Endothelial cell of umbilical vein (primary cell): ENCODE measurements around the gene UBE3D. TPM values are rescaled to one million over a fixed set of nuclear protein-coding genes. Genes with fewer than 3 reads are reported as not detected.

Source experiments
- BruUV-seq: library from RNA; stranded (reverse); fragments of 400-500 nt; replicated peaks from 2 replicates; lab custom pipeline; 2021; lab: Mats Ljungman, UMichigan
- CTCF ChIA-PET: fragments of 300-600, 350-600 bp; sonication (Branson Sonifier 250); formaldehyde crosslinking; loops from one replicate; lab custom pipeline; 2021; ENCODE audit warnings: antibody characterized with exemption, inconsistent platforms; lab: Charles Lee
- POLR2A ChIA-PET: fragments of 300-600, 350-600 bp; sonication (Branson Sonifier 250); formaldehyde crosslinking; loops from one replicate; lab custom pipeline; 2021; ENCODE audit warnings: antibody characterized with exemption, inconsistent platforms; lab: Charles Lee
- DNase-seq: peaks from one replicate; pipeline ENCODE4 v3.0.0-alpha.2; 2011; ENCODE audit warnings: low read depth, low spot score
- FAIRE-seq: peaks from 2 replicates; lab custom pipeline; 2011; peaks lifted over from hg19 to GRCh38; lab: Jason Lieb, UNC
- H2AFZ ChIP-seq: 2 replicates; pipeline ENCODE4 v1.6.0; 2012; ENCODE audit warnings: low read depth, low read length, control low read depth, inconsistent platforms
- H3K27ac ChIP-seq: 2 replicates; pipeline ENCODE4 v1.5.1; 2011; ENCODE audit warnings: low read depth, mild to moderate bottlenecking, control low read depth, low read length, moderate library complexity; ENCODE audit not compliant: insufficient read depth
- H3K27me3 ChIP-seq, 2 experiments: 2 replicates each; pipeline versions ENCODE4 v1.6.0 to v1.6.1; 2011; ENCODE audit warnings: low read length in 2 of 2, mixed read lengths in 1 of 2; ENCODE audit not compliant: control insufficient read depth in 2 of 2, insufficient read depth in 2 of 2
- H3K36me3 ChIP-seq, 2 experiments: 2 replicates in 1 of 2; 3 replicates in 1 of 2; pipeline ENCODE4 v1.5.1; 2011; ENCODE audit warnings: low read length in 2 of 2, mild to moderate bottlenecking in 1 of 2, moderate library complexity in 1 of 2; ENCODE audit not compliant: control insufficient read depth in 2 of 2, insufficient read depth in 2 of 2; ENCODE audit errors: extremely low read depth in 1 of 2
- H3K4me1 ChIP-seq: 3 replicates; pipeline ENCODE4 v1.5.1; 2011; ENCODE audit warnings: mild to moderate bottlenecking, low read length; ENCODE audit not compliant: control insufficient read depth, insufficient read depth; ENCODE audit errors: extremely low read depth
- H3K4me2 ChIP-seq: 2 replicates; pipeline ENCODE4 v1.6.1; 2011; ENCODE audit warnings: low read length, control low read depth, mixed read lengths; ENCODE audit not compliant: insufficient read depth
- H3K4me3 ChIP-seq, 3 experiments: fragments of 200-600 bp in 1 of 3; sonication (generic), shearing (Covaris generic) in 1 of 3; replicated peaks in 1 of 3; 2 replicates each; pipeline ENCODE4 v1.5.1; 2011 to 2016; ENCODE audit warnings: control low read depth in 3 of 3, low read length in 3 of 3, mild to moderate bottlenecking in 2 of 3, inconsistent platforms in 1 of 3, low read depth in 1 of 3, moderate library complexity in 1 of 3; ENCODE audit not compliant: insufficient read depth in 1 of 3
- H3K79me2 ChIP-seq: 2 replicates; pipeline ENCODE4 v1.6.0; 2012; ENCODE audit warnings: low read length, inconsistent platforms; ENCODE audit not compliant: control insufficient read depth, insufficient read depth
- H3K9ac ChIP-seq: replicated peaks from 2 replicates; pipeline ENCODE3; 2011; ENCODE audit warnings: low read length, control low read depth; ENCODE audit not compliant: insufficient read depth; ENCODE audit errors: extremely low read depth
- H3K9me1 ChIP-seq: replicated peaks from 3 replicates; pipeline ENCODE4 v1.6.0; 2011; ENCODE audit warnings: mild to moderate bottlenecking, low read length; ENCODE audit not compliant: control insufficient read depth, insufficient read depth; ENCODE audit errors: extremely low read depth
- H3K9me3 ChIP-seq: replicated peaks from 2 replicates; pipeline ENCODE4 v1.5.1; 2012; ENCODE audit warnings: low read length, inconsistent platforms; ENCODE audit not compliant: control insufficient read depth, insufficient read depth
- H4K20me1 ChIP-seq: replicated peaks from 2 replicates; pipeline ENCODE3; 2011; ENCODE audit warnings: mild to moderate bottlenecking, low read length; ENCODE audit not compliant: control insufficient read depth, insufficient read depth; ENCODE audit errors: extremely low read depth
- EZH2 ChIP-seq: IDR thresholded peaks from 2 replicates; pipeline ENCODE4 v1.6.1; 2012; ENCODE audit warnings: borderline replicate concordance, low read depth, mild to moderate bottlenecking, moderate library complexity, low read length, inconsistent platforms; ENCODE audit not compliant: severe bottlenecking
- FOS ChIP-seq: IDR thresholded peaks from 2 replicates; pipeline ENCODE4 v1.6.1; 2011; ENCODE audit warnings: mild to moderate bottlenecking, low read length, moderate library complexity, borderline replicate concordance; ENCODE audit not compliant: insufficient read depth
- GATA2 ChIP-seq: IDR thresholded peaks from 2 replicates; pipeline ENCODE4 v1.7.0; 2011; ENCODE audit warnings: low read depth, mild to moderate bottlenecking, moderate library complexity, mixed read lengths, low read length; ENCODE audit not compliant: insufficient read length, insufficient read depth
- JUN ChIP-seq: IDR thresholded peaks from 2 replicates; pipeline ENCODE4 v1.6.1; 2011; ENCODE audit warnings: borderline replicate concordance, low read depth; ENCODE audit not compliant: insufficient read length, insufficient read depth
- MYC ChIP-seq: IDR thresholded peaks from one replicate; pipeline ENCODE4 v1.6.1; 2011; ENCODE audit warnings: mild to moderate bottlenecking, low read depth, low read length
- POLR2A ChIP-seq: IDR thresholded peaks from 2 replicates; pipeline ENCODE4 v1.6.1; 2012; ENCODE audit warnings: low read depth, mild to moderate bottlenecking, control low read depth, low read length
- POLR2AphosphoS5 ChIP-seq: IDR thresholded peaks from 2 replicates; pipeline ENCODE4 v1.6.1; 2012; ENCODE audit warnings: low read depth, mild to moderate bottlenecking, control low read depth, low read length, moderate library complexity; ENCODE audit not compliant: insufficient read depth
- dilution Hi-C: fragments of 300-500 bp; cut with MboI; formaldehyde crosslinking; loops from one replicate; pipeline ENCODE4 v1.15.0; 2019; ENCODE audit warnings: low sequenced_read_pairs; ENCODE audit not compliant: extremely low pct_ligation_motif_present
- intact Hi-C: fragments of 100-400 bp; cut with micrococcal nuclease; formaldehyde crosslinking; loops from one replicate; pipeline ENCODE4 v1.10.0; 2022
- polyA plus RNA-seq, 4 experiments: library from polyadenylated mRNA; depleted of rRNA in 3 of 4; stranded (reverse) in 3 of 4; unstranded in 1 of 4; fragments of >200 nt; gene quantifications; 2 replicates each; pipeline versions ENCODE4 v1.2.1 to v1.2.3, GENCODE V29; 2011 to 2012; ENCODE audit warnings: missing spikeins in 1 of 4
- total RNA-seq: library from RNA; stranded (reverse); gene quantifications from 2 replicates; pipeline ENCODE4 v1.2.3, GENCODE V29; 2021
- TF ChIP-seq, protein P1 (sequence below), 2 donors: IDR thresholded peaks; 1 replicate in 1 of 2; 2 replicates in 1 of 2; pipeline ENCODE4 v1.5.1; 2011; ENCODE audit warnings: low read length in 2 of 2, mild to moderate bottlenecking in 2 of 2, moderate library complexity in 2 of 2, control low read depth in 1 of 2, inconsistent platforms in 1 of 2, low read depth in 1 of 2; ENCODE audit not compliant: insufficient read depth in 1 of 2; ENCODE audit errors: extremely low read depth in 1 of 2
- TF ChIP-seq, protein P2 (sequence below): IDR thresholded peaks from 2 replicates; pipeline ENCODE4 v1.6.1; 2011; ENCODE audit not compliant: insufficient read depth, insufficient read length

Gene UBE3D
- total and polyA plus RNA-seq, 2 donors (not counting 3 experiments of a cell fraction or from before 2014, with no cell fraction given), result 1.9 to 6.2 TPM

DNA sequence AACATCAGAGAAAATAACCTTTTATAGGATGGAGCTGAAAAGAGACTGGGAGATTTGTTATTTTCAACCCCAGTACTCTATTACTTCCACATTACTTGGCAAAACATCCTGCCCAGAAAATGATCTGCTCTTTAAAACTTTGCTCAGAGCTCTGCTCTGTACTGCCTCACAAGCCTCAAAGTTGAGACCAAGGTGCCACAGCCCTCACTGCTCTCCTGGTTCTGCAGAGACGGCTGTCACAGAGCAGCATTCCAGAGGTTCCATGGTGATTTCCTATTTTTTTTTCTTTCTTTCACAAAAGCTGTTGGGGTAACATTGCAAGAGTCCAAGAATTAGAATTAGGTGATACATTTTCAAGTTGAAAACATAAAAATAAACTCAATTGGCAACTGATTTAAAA is 155.2 kb downstream of the UBE3D start:
- H3K9me3 ChIP-seq, result no peaks in the 10 kb centered on the region

DNA sequence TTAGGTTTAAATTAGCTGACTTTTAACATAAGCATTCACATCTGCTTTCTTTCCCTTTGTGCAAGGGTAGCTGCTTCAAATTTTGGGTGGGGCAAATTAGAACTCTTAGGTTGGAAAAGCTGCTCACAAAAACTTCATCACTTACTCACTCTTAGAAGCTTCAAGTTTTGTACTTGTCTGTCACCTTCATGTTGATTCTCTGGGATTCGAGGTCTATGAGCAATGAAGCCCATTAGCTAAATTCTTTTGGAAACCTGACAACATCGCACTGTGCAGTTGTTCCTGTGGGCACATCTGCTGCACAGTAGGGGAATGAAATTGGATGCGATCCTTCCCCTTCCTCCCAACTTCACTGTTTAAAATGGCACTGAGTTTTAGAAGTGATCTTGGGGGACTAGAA is 156.1 kb downstream of the UBE3D start:
- dilution Hi-C loops, result no loop called here
- no peaks in the 10 kb centered on the region for H3K79me2 ChIP-seq
- no peaks in the 10 kb centered on the region for H3K9me1 ChIP-seq
- no peaks in the 10 kb centered on the region for H4K20me1 ChIP-seq
- H3K9ac ChIP-seq, result no peak overlapping the region
- no peaks in the 10 kb centered on the region for H3K27me3 ChIP-seq
- H2AFZ ChIP-seq, result no peak overlapping the region
- H3K9me3 ChIP-seq, result no peaks in the 10 kb centered on the region
- no peak for TF ChIP-seq EZH2
- TF ChIP-seq, protein P1, sequence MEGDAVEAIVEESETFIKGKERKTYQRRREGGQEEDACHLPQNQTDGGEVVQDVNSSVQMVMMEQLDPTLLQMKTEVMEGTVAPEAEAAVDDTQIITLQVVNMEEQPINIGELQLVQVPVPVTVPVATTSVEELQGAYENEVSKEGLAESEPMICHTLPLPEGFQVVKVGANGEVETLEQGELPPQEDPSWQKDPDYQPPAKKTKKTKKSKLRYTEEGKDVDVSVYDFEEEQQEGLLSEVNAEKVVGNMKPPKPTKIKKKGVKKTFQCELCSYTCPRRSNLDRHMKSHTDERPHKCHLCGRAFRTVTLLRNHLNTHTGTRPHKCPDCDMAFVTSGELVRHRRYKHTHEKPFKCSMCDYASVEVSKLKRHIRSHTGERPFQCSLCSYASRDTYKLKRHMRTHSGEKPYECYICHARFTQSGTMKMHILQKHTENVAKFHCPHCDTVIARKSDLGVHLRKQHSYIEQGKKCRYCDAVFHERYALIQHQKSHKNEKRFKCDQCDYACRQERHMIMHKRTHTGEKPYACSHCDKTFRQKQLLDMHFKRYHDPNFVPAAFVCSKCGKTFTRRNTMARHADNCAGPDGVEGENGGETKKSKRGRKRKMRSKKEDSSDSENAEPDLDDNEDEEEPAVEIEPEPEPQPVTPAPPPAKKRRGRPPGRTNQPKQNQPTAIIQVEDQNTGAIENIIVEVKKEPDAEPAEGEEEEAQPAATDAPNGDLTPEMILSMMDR (IDR thresholded peaks at IDR 0.05; ENCODE audit: extremely low read depth in 1 of 2, insufficient read depth in 1 of 2, low read depth in 1 of 2, low read length in 2 of 2), result no peak
- TF ChIP-seq FOS, result no peak
- no peak for TF ChIP-seq POLR2A
- TF ChIP-seq POLR2AphosphoS5, result no peak
- TF ChIP-seq GATA2, result no peak
- TF ChIP-seq, protein P2, sequence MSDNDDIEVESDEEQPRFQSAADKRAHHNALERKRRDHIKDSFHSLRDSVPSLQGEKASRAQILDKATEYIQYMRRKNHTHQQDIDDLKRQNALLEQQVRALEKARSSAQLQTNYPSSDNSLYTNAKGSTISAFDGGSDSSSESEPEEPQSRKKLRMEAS, result no peak
- no peak for TF ChIP-seq MYC
- TF ChIP-seq JUN, result no peak
- POLR2A ChIA-PET, result no interaction called here
- no peak overlapping the region for H3K4me3 ChIP-seq
- intact Hi-C loops, result no loop called here
- CTCF ChIA-PET, result interaction anchor here (0.9 to 1.1 kb wide), 2 partner anchors 9 to 20 kb away, joined by 3 read pairs; no protein-coding TSS in a partner anchor
- BruUV-seq, result no TSS peak
- FAIRE-seq (no peak), DNase-seq (no peak)
- no peaks in the 10 kb centered on the region for H3K36me3 ChIP-seq
- no peak overlapping the region for H3K27ac ChIP-seq
- no peaks in the 10 kb centered on the region for H3K4me1 ChIP-seq
- H3K4me2 ChIP-seq, result no peak overlapping the region

More for the DNA sequence above, 155.2 kb downstream of the UBE3D start:
- H3K9ac ChIP-seq, result no peak overlapping the region
- no peak for TF ChIP-seq POLR2AphosphoS5
- TF ChIP-seq POLR2A, result no peak
- H3K27ac ChIP-seq, result no peak overlapping the region
- no peaks in the 10 kb centered on the region for H4K20me1 ChIP-seq
- BruUV-seq, result no TSS peak
- H3K4me3 ChIP-seq, result no peak overlapping the region
- dilution Hi-C loops, result no loop called here
- H3K79me2 ChIP-seq, result no peaks in the 10 kb centered on the region
- H3K9me1 ChIP-seq, result no peaks in the 10 kb centered on the region
- DNase-seq, result no peak
- no peaks in the 10 kb centered on the region for H3K27me3 ChIP-seq
- H3K4me1 ChIP-seq, result no peaks in the 10 kb centered on the region
- H2AFZ ChIP-seq, result no peak overlapping the region
- ChIA-PET POLR2A (no interaction called here), CTCF (no interaction called here)
- H3K4me2 ChIP-seq, result no peak overlapping the region
- FAIRE-seq, result no peak
- intact Hi-C loops, result no loop called here
- no peaks in the 10 kb centered on the region for H3K36me3 ChIP-seq
